HEK293 (cell line): Measurements from ENCODE around the gene GNAQ.

ENCODE experiments used
- CTCF ChIA-PET: fragments of 350-600 bp; formaldehyde crosslinking; extraction: SDS; loops from one replicate; lab custom pipeline; 2021; ENCODE audit warnings: antibody characterized with exemption; lab: Yijun Ruan, JAX
- POLR2A ChIA-PET: fragments of 300-600 bp; formaldehyde crosslinking; extraction: SDS; loops from one replicate; lab custom pipeline; 2020; ENCODE audit warnings: antibody characterized with exemption, inconsistent platforms; lab: Yijun Ruan, JAX
- H3K27ac ChIP-seq: fragments of 200-500 bp; sonication (Bioruptor generic); 2 replicates; pipeline ENCODE4 v1.5.1; 2014; ENCODE audit warnings: low read depth, low read length, control low read depth, inconsistent platforms; ENCODE audit errors: extremely low read depth
- H3K36me3 ChIP-seq, 2 experiments: fragments of 200-500 bp in 1 of 2; sonication (Bioruptor generic) in 1 of 2; 1 replicate in 1 of 2; 2 replicates in 1 of 2; pipeline ENCODE4 v1.5.1; 2014 to 2017; ENCODE audit warnings: inconsistent platforms in 2 of 2, low read length in 2 of 2; ENCODE audit not compliant: control insufficient read depth in 2 of 2, insufficient read depth in 1 of 2
- H3K4me1 ChIP-seq: fragments of 200-500 bp; sonication (Bioruptor generic); 2 replicates; pipeline ENCODE4 v1.5.1; 2014; ENCODE audit warnings: mild to moderate bottlenecking, low read length, inconsistent platforms; ENCODE audit not compliant: control insufficient read depth, insufficient read depth
- H3K4me3 ChIP-seq: 2 replicates; pipeline ENCODE4 v1.5.1; 2011; ENCODE audit warnings: low read depth, mild to moderate bottlenecking, control low read depth, low read length, moderate library complexity
- H3K9me3 ChIP-seq: fragments of 200-500 bp; sonication (Bioruptor generic); 2 replicates; pipeline ENCODE4 v1.5.1; 2014; ENCODE audit warnings: low read depth, low read length, inconsistent platforms; ENCODE audit not compliant: control insufficient read depth, insufficient read depth
- BCL11A ChIP-seq: fragments of 450-650 bp; formaldehyde crosslinking; IDR thresholded peaks from 2 replicates; pipeline ENCODE4 v1.5.1; 2016; ENCODE audit warnings: low read depth, missing biosample characterization, missing genetic modification characterization
- BCL11B ChIP-seq: fragments of 450-650 bp; formaldehyde crosslinking; IDR thresholded peaks from 2 replicates; pipeline ENCODE4 v1.5.1; 2016; ENCODE audit warnings: low read depth, missing biosample characterization, missing genetic modification characterization
- BCL6B ChIP-seq: fragments of 450-650 bp; formaldehyde crosslinking; IDR thresholded peaks from 2 replicates; pipeline ENCODE4 v1.5.1; 2017; ENCODE audit warnings: missing biosample characterization, missing genetic modification characterization
- GLIS1 ChIP-seq: fragments of 450-650 bp; formaldehyde crosslinking; IDR thresholded peaks from 2 replicates; pipeline ENCODE4 v1.5.1; 2016; ENCODE audit warnings: missing biosample characterization, missing genetic modification characterization
- GLIS2 ChIP-seq: fragments of 450-650 bp; formaldehyde crosslinking; IDR thresholded peaks from 2 replicates; pipeline ENCODE4 v1.5.1; 2016; ENCODE audit warnings: missing biosample characterization, missing genetic modification characterization
- RBAK ChIP-seq: fragments of 450-650 bp; formaldehyde crosslinking; IDR thresholded peaks from 2 replicates; pipeline ENCODE4 v1.5.1; 2016; ENCODE audit warnings: missing biosample characterization, missing genetic modification characterization
- SP7 ChIP-seq: fragments of 450-650 bp; formaldehyde crosslinking; IDR thresholded peaks from 2 replicates; pipeline ENCODE4 v1.5.1; 2016; ENCODE audit warnings: missing biosample characterization, missing genetic modification characterization
- ZBTB7A ChIP-seq: fragments of 450-650 bp; formaldehyde crosslinking; IDR thresholded peaks from 2 replicates; pipeline ENCODE4 v1.5.1; 2016; ENCODE audit warnings: low read depth, missing biosample characterization, missing genetic modification characterization
- ZNF214 ChIP-seq: fragments of 450-650 bp; formaldehyde crosslinking; IDR thresholded peaks from 2 replicates; pipeline ENCODE4 v1.5.1; 2017; ENCODE audit warnings: missing biosample characterization, mild to moderate bottlenecking, missing genetic modification characterization, borderline replicate concordance
- ZNF223 ChIP-seq: fragments of 450-650 bp; formaldehyde crosslinking; IDR thresholded peaks from 2 replicates; pipeline ENCODE4 v1.5.1; 2016; ENCODE audit warnings: missing biosample characterization, missing genetic modification characterization
- ZNF23 ChIP-seq: fragments of 450-650 bp; formaldehyde crosslinking; IDR thresholded peaks from 2 replicates; pipeline ENCODE4 v1.5.1; 2016; ENCODE audit warnings: missing biosample characterization, missing genetic modification characterization, borderline replicate concordance
- ZNF24 ChIP-seq: fragments of 450-650 bp; formaldehyde crosslinking; IDR thresholded peaks from 2 replicates; pipeline ENCODE4 v1.5.1; 2016; ENCODE audit warnings: missing biosample characterization, missing genetic modification characterization
- ZNF26 ChIP-seq: fragments of 450-650 bp; formaldehyde crosslinking; IDR thresholded peaks from 2 replicates; pipeline ENCODE4 v1.5.1; 2016; ENCODE audit warnings: missing biosample characterization, missing genetic modification characterization
- ZNF266 ChIP-seq: fragments of 450-650 bp; formaldehyde crosslinking; IDR thresholded peaks from 2 replicates; pipeline ENCODE4 v1.5.1; 2016; ENCODE audit warnings: missing biosample characterization, missing genetic modification characterization, low read depth
- ZNF37A ChIP-seq: fragments of 450-650 bp; IDR thresholded peaks from 2 replicates; pipeline ENCODE4 v1.5.1; 2018; ENCODE audit warnings: missing biosample characterization, missing genetic modification characterization
- ZNF404 ChIP-seq: fragments of 450-650 bp; formaldehyde crosslinking; IDR thresholded peaks from 2 replicates; pipeline ENCODE4 v1.5.1; 2017; ENCODE audit warnings: missing biosample characterization, missing genetic modification characterization
- ZNF433 ChIP-seq: fragments of 450-650 bp; formaldehyde crosslinking; IDR thresholded peaks from 2 replicates; pipeline ENCODE4 v1.5.1; 2016; ENCODE audit warnings: missing biosample characterization, missing genetic modification characterization, low read depth
- ZNF518A ChIP-seq: fragments of 450-650 bp; formaldehyde crosslinking; conservative IDR thresholded peaks from 2 replicates; pipeline ENCODE4 v1.5.1; 2016; ENCODE audit warnings: low read depth, missing biosample characterization, missing genetic modification characterization
- ZNF548 ChIP-seq: fragments of 450-650 bp; formaldehyde crosslinking; IDR thresholded peaks from 2 replicates; pipeline ENCODE4 v1.5.1; 2016; ENCODE audit warnings: missing biosample characterization, missing genetic modification characterization
- ZNF571 ChIP-seq: fragments of 450-650 bp; formaldehyde crosslinking; IDR thresholded peaks from 2 replicates; pipeline ENCODE4 v1.5.0; 2017; ENCODE audit warnings: missing biosample characterization, missing genetic modification characterization
- ZNF624 ChIP-seq: fragments of 450-650 bp; formaldehyde crosslinking; IDR thresholded peaks from 2 replicates; pipeline ENCODE4 v1.5.1; 2017; ENCODE audit warnings: missing biosample characterization, missing genetic modification characterization
- TF ChIP-seq, protein P1 (sequence below): fragments of 450-650 bp; formaldehyde crosslinking; IDR thresholded peaks from 2 replicates; pipeline ENCODE4 v1.5.1; 2016; ENCODE audit warnings: missing biosample characterization, missing genetic modification characterization

GNAQ gene

DNA sequence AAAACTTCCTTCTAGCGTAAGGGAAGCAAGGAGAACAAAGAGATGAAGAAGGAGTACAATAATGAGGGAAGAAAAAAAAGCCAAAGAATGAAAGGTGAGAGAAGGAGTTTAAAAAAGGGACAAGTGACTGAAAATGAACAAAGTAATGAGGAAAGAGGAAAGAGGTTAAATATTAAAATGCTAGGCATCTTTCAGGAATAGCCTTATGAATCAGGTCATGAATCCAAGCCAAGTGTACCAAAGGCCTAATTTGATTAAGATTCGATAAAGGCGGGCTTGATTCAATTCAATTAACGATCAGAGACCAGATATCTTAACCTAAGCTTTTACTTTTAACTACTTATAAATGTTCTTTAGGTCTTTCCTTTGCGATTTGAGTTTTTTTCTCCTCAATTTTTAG is 241.7 kb downstream of the GNAQ start:
- Histone ChIP-seq H3K9me3 (no peaks in the 10 kb centered on the region), H3K27ac (no peak overlapping the region), H3K4me1 (no peaks in the 10 kb centered on the region), H3K36me3 (no peaks in the 10 kb centered on the region), H3K4me3 (no peak overlapping the region)
- ChIA-PET POLR2A (no interaction called here), CTCF (interaction anchor here (1.0 to 1.1 kb wide), 2 partner anchors 25 to 52 kb away, joined by 3 read pairs; no protein-coding TSS in a partner anchor)
- TF ChIP-seq ZNF37A (tag by site-specific recombination) (no peak), SP7 (tag by site-specific recombination) (no peak), ZNF266 (tag by site-specific recombination) (no peak), ZNF571 (tag by site-specific recombination) (no peak), ZNF548 (tag by site-specific recombination) (no peak), BCL11A (tag by site-specific recombination) (no peak), ZNF24 (no peak), RBAK (tag by site-specific recombination) (no peak), ZNF214 (tag by site-specific recombination) (no peak), ZNF404 (no peak), ZNF223 (tag by site-specific recombination) (no peak), GLIS1 (no peak)

DNA sequence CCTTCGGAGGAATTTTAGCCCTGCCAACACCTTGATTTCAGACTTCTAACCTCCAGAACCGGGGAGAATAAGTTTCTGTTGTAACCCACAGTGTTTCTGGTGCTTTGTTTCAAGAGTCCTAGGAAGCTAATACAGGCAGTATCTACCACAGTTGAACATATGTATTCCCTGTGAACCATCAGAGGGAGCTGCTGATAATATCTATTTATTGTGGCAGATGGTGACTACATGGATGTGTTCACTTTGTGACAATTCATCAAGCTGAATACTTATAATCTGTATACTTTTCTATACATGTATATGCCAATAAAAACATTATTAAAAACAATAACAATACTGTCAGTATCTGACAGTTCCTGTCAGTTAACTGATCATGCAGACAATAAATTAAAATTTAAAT is 246.3 kb downstream of the GNAQ start:
- Histone ChIP-seq H3K4me3 (no peak overlapping the region), H3K4me1 (no peaks in the 10 kb centered on the region), H3K9me3 (no peaks in the 10 kb centered on the region), H3K36me3 (no peaks in the 10 kb centered on the region), H3K27ac (no peak overlapping the region)
- no peak for TF ChIP-seq BCL11B (tag by site-specific recombination)
- no peak for TF ChIP-seq ZNF23 (tag by site-specific recombination)
- TF ChIP-seq, protein P1, sequence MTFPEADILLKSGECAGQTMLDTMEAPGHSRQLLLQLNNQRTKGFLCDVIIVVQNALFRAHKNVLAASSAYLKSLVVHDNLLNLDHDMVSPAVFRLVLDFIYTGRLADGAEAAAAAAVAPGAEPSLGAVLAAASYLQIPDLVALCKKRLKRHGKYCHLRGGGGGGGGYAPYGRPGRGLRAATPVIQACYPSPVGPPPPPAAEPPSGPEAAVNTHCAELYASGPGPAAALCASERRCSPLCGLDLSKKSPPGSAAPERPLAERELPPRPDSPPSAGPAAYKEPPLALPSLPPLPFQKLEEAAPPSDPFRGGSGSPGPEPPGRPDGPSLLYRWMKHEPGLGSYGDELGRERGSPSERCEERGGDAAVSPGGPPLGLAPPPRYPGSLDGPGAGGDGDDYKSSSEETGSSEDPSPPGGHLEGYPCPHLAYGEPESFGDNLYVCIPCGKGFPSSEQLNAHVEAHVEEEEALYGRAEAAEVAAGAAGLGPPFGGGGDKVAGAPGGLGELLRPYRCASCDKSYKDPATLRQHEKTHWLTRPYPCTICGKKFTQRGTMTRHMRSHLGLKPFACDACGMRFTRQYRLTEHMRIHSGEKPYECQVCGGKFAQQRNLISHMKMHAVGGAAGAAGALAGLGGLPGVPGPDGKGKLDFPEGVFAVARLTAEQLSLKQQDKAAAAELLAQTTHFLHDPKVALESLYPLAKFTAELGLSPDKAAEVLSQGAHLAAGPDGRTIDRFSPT = no peak
- no peak for TF ChIP-seq ZNF433 (tag by site-specific recombination)
- no peak for TF ChIP-seq BCL6B (tag by site-specific recombination)
- TF ChIP-seq ZNF26 = no peak
- no peak for TF ChIP-seq ZNF624 (tag by site-specific recombination)
- ChIA-PET POLR2A (no interaction called here), CTCF (no interaction called here)

GRCh38 chr9:77783518-77783917 is 248.1 kb downstream of the GNAQ start:
- H3K27ac ChIP-seq = no peak overlapping the region
- POLR2A ChIA-PET = no interaction called here
- no peaks in the 10 kb centered on the region for H3K4me1 ChIP-seq
- no peaks in the 10 kb centered on the region for H3K36me3 ChIP-seq
- no peaks in the 10 kb centered on the region for H3K9me3 ChIP-seq
- no peak overlapping the region for H3K4me3 ChIP-seq
- CTCF ChIA-PET = interaction anchor here (0.7 kb wide), 1 partner anchor 341 kb away, joined by 3 read pairs; no protein-coding TSS in a partner anchor
- TF ChIP-seq GLIS2 (no peak), ZBTB7A (tag by site-specific recombination) (no peak), ZNF518A (tag by site-specific recombination) (no peak)
